Measurements from ENCODE around the gene E4F1. TPM values are rescaled to one million over a fixed set of nuclear protein-coding genes. Genes with fewer than 3 reads are reported as not detected.
A peak's percentile ranks its signal among the peaks of the same experiment; 100 is the strongest.

Gene E4F1
- total and polyA plus RNA-seq, 9 of the 15 experiments (the other 6 are each of a cell fraction or from before 2014, with no cell fraction given), result 0.48 to 94.9 (median 20.4) TPM

DNA sequence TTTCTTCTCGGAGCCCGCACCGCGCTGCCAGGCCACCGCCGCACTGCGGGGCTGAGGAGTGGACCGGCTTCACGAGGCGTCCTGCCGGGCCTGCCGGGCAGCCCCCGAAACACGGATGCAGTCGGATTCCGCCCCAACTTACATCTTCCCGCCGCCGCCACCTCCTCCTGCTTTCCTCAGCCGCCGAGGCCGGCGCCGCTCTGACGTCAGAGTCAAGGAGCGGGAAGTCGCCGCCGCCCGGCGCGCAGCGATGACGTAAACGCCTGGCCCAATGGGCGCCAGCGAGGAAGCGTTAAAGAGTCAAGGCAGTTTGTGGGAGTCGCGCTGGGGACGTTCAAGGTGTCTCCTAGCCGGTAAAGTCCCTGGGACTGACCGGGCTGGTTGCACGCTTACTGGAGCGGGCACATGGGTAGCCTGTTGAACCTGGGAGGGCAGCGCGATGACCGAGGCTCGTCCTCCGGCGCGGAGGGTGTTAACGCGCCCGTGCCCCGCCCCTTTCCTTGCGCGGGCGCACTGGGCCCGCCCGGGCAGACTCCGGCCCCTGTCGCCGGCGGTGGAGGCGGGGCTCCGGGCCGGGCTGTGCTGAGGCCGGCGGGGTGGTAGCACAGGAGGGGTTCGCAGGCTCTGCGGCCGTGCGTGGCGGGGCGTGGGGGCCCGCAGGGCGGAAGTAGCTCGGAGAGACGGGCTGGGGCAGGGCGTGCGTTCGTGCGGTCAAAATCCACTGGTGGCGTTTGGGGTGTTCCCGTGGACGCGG lies 44.7 kb downstream of the E4F1 start, which contains the start of gene RNPS1 (continued):
- no peak for TF ChIP-seq IRF2 (CRISPR knock-in tag; IDR thresholded peaks at IDR 0.05)
- TF ChIP-seq ZNF584 (CRISPR knock-in tag; IDR thresholded peaks at IDR 0.05; ENCODE audit: low read depth), result peak; percentile 78
- TF ChIP-seq, protein P1, sequence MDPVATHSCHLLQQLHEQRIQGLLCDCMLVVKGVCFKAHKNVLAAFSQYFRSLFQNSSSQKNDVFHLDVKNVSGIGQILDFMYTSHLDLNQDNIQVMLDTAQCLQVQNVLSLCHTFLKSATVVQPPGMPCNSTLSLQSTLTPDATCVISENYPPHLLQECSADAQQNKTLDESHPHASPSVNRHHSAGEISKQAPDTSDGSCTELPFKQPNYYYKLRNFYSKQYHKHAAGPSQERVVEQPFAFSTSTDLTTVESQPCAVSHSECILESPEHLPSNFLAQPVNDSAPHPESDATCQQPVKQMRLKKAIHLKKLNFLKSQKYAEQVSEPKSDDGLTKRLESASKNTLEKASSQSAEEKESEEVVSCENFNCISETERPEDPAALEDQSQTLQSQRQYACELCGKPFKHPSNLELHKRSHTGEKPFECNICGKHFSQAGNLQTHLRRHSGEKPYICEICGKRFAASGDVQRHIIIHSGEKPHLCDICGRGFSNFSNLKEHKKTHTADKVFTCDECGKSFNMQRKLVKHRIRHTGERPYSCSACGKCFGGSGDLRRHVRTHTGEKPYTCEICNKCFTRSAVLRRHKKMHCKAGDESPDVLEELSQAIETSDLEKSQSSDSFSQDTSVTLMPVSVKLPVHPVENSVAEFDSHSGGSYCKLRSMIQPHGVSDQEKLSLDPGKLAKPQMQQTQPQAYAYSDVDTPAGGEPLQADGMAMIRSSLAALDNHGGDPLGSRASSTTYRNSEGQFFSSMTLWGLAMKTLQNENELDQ (CRISPR knock-in tag; IDR thresholded peaks at IDR 0.05; ENCODE audit: borderline replicate concordance), result no peak
- peak; percentile 80 for TF ChIP-seq CEBPG (CRISPR knock-in tag; IDR thresholded peaks at IDR 0.05)
- peak; percentile 85 to 86 for TF ChIP-seq CEBPG (tag; conservative IDR thresholded peaks at IDR 0.05 in 1 of 2, IDR thresholded peaks at IDR 0.05 in 1 of 2)
- TF ChIP-seq ZNF76 (CRISPR knock-in tag; IDR thresholded peaks at IDR 0.05; ENCODE audit: borderline replicate concordance), result no peak; the same call in 1 of the 2 replicates
- TF ChIP-seq PRMT5 (CRISPR knock-in tag; IDR thresholded peaks at IDR 0.05), result no peak
- TF ChIP-seq, protein P2, sequence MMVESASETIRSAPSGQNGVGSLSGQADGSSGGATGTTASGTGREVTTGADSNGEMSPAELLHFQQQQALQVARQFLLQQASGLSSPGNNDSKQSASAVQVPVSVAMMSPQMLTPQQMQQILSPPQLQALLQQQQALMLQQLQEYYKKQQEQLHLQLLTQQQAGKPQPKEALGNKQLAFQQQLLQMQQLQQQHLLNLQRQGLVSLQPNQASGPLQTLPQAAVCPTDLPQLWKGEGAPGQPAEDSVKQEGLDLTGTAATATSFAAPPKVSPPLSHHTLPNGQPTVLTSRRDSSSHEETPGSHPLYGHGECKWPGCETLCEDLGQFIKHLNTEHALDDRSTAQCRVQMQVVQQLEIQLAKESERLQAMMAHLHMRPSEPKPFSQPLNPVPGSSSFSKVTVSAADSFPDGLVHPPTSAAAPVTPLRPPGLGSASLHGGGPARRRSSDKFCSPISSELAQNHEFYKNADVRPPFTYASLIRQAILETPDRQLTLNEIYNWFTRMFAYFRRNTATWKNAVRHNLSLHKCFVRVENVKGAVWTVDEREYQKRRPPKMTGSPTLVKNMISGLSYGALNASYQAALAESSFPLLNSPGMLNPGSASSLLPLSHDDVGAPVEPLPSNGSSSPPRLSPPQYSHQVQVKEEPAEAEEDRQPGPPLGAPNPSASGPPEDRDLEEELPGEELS (CRISPR knock-in tag; IDR thresholded peaks at IDR 0.05; ENCODE audit: borderline replicate concordance), result 0 out of 2 replicates have a peak, but pooled peaks have one; percentile 41
- TF ChIP-seq FOXK1 (CRISPR knock-in tag; IDR thresholded peaks at IDR 0.05; ENCODE audit: borderline replicate concordance), result peak; percentile 66; the same call in 1 of the 2 replicates
- no peak for TF ChIP-seq COPS2 (conservative IDR thresholded peaks at IDR 0.05)
- TF ChIP-seq NR2C1 (IDR thresholded peaks at IDR 0.05), result peak; percentile 96
- TF ChIP-seq NR2C1 (tag; IDR thresholded peaks at IDR 0.05), result peak; percentile 96
- TF ChIP-seq STAT5A (IDR thresholded peaks at IDR 0.05; ENCODE audit: borderline replicate concordance, low read length), result no peak
- TF ChIP-seq RB1 (IDR thresholded peaks at IDR 0.05; ENCODE audit: low read depth), result peak; percentile 99
- TF ChIP-seq FOSL1 (tag; conservative IDR thresholded peaks at IDR 0.05), result peak; percentile 42; the same call in 1 of the 2 replicates
- no peak for TF ChIP-seq ZNF217 (CRISPR knock-in tag; IDR thresholded peaks at IDR 0.05)
- peak; percentile 62; the same call in 1 of the 2 replicates for TF ChIP-seq RNF2 (IDR thresholded peaks at IDR 0.05)
- TF ChIP-seq NR2C2 (CRISPR knock-in tag; IDR thresholded peaks at IDR 0.05), result peak; percentile 92
- peak; percentile 99 for TF ChIP-seq NR2C2 (tag; IDR thresholded peaks at IDR 0.05)
- TF ChIP-seq, protein P3, sequence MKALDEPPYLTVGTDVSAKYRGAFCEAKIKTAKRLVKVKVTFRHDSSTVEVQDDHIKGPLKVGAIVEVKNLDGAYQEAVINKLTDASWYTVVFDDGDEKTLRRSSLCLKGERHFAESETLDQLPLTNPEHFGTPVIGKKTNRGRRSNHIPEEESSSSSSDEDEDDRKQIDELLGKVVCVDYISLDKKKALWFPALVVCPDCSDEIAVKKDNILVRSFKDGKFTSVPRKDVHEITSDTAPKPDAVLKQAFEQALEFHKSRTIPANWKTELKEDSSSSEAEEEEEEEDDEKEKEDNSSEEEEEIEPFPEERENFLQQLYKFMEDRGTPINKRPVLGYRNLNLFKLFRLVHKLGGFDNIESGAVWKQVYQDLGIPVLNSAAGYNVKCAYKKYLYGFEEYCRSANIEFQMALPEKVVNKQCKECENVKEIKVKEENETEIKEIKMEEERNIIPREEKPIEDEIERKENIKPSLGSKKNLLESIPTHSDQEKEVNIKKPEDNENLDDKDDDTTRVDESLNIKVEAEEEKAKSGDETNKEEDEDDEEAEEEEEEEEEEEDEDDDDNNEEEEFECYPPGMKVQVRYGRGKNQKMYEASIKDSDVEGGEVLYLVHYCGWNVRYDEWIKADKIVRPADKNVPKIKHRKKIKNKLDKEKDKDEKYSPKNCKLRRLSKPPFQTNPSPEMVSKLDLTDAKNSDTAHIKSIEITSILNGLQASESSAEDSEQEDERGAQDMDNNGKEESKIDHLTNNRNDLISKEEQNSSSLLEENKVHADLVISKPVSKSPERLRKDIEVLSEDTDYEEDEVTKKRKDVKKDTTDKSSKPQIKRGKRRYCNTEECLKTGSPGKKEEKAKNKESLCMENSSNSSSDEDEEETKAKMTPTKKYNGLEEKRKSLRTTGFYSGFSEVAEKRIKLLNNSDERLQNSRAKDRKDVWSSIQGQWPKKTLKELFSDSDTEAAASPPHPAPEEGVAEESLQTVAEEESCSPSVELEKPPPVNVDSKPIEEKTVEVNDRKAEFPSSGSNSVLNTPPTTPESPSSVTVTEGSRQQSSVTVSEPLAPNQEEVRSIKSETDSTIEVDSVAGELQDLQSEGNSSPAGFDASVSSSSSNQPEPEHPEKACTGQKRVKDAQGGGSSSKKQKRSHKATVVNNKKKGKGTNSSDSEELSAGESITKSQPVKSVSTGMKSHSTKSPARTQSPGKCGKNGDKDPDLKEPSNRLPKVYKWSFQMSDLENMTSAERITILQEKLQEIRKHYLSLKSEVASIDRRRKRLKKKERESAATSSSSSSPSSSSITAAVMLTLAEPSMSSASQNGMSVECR (CRISPR knock-in tag; IDR thresholded peaks at IDR 0.05), result peak; percentile 85; the same call in 1 of the 2 replicates

Data from K562 (cell line).